ENCODE measurements around the gene USP7.

The USP7 gene

DNA sequence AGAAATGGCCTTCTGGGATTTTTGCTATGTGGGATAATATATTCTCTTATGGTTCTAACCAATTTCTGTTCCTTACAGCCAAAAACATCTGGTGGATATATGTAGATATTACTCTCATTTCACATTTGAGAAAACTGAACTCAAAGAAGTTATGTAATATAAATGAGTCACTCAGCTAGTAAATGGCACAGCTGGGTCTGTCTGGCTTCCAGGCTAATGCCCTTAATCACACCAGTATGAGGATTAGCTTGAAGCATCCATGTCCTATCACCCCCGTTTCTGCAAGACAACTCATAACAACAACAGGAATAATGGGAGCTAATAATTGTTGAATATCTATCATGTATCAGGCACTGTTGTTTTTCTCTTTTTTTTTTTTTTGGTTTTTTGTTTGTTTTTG lies 34.4 kb upstream of the USP7 start:
- TF ChIP-seq, protein P1, sequence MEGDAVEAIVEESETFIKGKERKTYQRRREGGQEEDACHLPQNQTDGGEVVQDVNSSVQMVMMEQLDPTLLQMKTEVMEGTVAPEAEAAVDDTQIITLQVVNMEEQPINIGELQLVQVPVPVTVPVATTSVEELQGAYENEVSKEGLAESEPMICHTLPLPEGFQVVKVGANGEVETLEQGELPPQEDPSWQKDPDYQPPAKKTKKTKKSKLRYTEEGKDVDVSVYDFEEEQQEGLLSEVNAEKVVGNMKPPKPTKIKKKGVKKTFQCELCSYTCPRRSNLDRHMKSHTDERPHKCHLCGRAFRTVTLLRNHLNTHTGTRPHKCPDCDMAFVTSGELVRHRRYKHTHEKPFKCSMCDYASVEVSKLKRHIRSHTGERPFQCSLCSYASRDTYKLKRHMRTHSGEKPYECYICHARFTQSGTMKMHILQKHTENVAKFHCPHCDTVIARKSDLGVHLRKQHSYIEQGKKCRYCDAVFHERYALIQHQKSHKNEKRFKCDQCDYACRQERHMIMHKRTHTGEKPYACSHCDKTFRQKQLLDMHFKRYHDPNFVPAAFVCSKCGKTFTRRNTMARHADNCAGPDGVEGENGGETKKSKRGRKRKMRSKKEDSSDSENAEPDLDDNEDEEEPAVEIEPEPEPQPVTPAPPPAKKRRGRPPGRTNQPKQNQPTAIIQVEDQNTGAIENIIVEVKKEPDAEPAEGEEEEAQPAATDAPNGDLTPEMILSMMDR (IDR thresholded peaks at IDR 0.05; ENCODE audit: control extremely low read depth, extremely low read depth, low read depth, missing control alignments), result no peak
- no peak for DNase-seq (ENCODE audit: extremely low spot score)
- POLR2A ChIA-PET, result no interaction called here
- CTCF ChIA-PET, result interaction anchor here (0.8 to 7.0 kb wide), 3 partner anchors 10 to 16 kb away, joined by 3 to 43 read pairs (median 3); no protein-coding TSS in a partner anchor

DNA sequence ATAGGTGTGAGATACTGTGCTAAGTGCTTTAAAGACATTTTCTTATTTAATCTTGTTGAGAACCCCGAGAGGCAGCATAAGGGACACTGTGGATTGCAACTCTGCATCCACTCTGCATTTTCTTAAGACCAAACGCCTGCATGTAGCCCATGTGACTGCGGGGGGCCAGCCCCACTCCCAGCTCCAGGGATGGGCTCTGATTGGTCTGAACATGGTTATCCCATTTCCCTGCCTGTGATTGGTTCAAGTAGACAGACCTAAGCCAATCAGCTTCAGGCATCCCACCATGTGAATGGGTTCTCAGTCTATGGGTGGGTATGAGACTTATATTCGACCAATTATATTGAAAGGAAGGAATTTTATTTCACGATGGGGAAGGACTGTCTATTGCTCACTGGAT lies 33.2 kb upstream of the USP7 start:
- ChIA-PET CTCF (interaction anchor here (7.0 kb wide), 1 partner anchor 12 kb away, joined by 43 read pairs; no protein-coding TSS in a partner anchor), POLR2A (no interaction called here)
- DNase-seq (ENCODE audit: extremely low spot score), result no peak
- TF ChIP-seq, protein P1 (IDR thresholded peaks at IDR 0.05; ENCODE audit: control extremely low read depth, extremely low read depth, low read depth, missing control alignments), result no peak

DNA sequence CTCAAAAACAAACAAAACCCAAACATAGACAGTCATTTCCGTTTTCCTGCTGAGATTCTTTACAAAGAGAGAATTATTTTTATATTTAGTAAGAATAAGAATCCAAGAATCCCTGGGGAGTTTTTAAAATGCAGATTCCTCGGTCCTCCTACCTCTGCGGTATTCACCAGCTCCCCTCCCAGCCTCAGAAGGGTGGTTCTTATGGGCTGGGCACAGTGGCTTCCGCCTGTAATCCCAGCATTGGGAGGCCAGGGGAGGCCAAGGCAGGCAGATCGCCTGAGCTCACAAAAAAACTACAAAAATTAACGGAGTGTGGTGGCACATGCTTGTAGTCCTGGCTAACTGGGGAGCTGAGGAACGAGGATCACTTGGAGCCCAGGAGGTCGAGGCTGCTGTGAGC lies 26.7 kb upstream of the USP7 start:
- TF ChIP-seq, protein P1 (IDR thresholded peaks at IDR 0.05; ENCODE audit: control extremely low read depth, extremely low read depth, low read depth, missing control alignments), result no peak
- POLR2A ChIA-PET, result no interaction called here
- no peak for DNase-seq (ENCODE audit: extremely low spot score)
- CTCF ChIA-PET, result interaction anchor here (3.3 kb wide), 1 partner anchor 18 kb away, joined by 19 read pairs; no protein-coding TSS in a partner anchor

DNA sequence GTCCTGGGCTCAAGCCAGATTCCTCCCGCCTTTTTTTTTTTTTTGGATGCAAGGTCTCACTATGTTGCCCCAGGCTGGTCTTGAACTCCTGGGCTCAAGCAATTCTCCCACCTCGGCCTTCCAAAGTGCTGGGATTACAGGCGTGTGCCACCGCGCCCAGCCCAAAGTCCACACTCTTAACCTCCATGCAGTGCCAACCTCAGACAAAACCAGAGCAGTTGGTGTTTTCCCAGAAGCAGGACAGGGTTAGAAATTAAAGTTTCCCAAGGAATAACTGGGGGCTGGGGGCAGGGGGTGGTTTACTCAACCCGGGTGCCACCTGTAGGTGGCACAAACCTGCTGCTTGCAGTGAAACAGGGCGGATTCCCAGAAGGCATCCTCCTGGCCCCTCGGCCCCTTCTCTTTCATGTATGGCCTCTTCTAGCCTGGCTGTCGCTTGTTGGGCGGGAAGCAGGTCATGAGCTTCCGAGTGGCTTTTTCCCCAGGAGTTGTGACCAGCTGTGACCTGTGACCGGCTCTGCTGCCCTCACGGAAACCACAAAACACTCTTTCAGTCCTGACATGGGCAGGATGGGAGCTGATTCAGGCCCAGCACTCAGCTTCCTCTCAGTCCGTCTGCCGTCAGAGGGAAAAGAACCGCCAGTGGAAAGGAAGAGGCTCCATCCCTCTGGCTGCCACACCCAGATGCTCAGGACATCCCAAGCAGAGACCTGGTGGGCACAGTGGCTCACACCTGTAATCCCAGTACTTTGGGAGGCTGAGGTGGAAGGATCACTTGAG lies 25.6 kb upstream of the USP7 start:
- DNase-seq (ENCODE audit: extremely low spot score), result no peak
- CTCF ChIA-PET, result interaction anchor here (3.3 kb wide), 1 partner anchor 19 kb away, joined by 19 read pairs; no protein-coding TSS in a partner anchor
- POLR2A ChIA-PET, result no interaction called here
- TF ChIP-seq, protein P1 (IDR thresholded peaks at IDR 0.05; ENCODE audit: control extremely low read depth, extremely low read depth, low read depth, missing control alignments), result no peak

DNA sequence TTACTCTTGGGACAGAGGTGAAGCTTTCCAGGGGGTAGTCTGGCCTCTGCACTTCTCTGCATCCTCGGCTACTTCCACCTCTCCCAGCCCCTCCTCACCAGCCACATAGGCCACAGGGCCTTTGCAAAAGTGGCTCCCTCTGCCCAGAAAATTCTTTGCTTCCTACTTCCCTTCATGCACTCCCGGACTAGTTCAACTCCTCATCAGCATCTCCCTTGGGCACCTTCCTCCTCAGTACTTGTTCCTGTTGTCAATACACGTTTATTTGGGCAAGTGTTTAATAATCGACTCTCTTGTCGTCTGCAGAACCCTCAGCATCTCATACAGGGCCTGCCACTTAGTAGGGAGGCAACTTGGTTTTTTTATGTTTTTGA lies 23.1 kb upstream of the USP7 start:
- ChIA-PET CTCF (interaction anchor here (1.5 to 1.7 kb wide), 2 partner anchors 11 to 22 kb away, joined by 3 to 5 read pairs; no protein-coding TSS in a partner anchor), POLR2A (no interaction called here)

DNA sequence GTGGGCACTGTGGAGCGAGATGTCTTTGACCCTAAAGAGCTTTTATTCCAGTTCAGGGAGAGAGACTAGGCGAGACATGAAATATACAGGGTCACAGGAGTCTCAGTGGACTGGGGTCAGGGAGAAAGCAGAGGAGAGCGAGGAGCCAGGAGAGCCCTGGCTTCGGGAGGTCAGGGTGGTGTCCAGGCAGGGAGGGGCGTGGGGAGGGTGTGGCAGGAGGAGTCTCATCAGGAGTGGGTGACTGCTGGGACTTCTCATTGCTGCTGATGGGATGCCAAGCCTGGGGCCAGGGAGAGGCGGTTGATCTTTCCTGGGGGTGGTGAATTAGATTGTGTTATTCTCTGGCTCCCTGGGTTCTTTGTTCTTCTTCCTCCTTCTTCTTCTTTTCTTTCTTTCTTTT lies 22.4 kb upstream of the USP7 start:
- CTCF ChIA-PET, result interaction anchor here (1.7 kb wide), 1 partner anchor 23 kb away, joined by 5 read pairs; no protein-coding TSS in a partner anchor
- DNase-seq (ENCODE audit: extremely low spot score), result no peak
- TF ChIP-seq, protein P1 (IDR thresholded peaks at IDR 0.05; ENCODE audit: control extremely low read depth, extremely low read depth, low read depth, missing control alignments), result no peak
- POLR2A ChIA-PET, result no interaction called here

More for the DNA sequence above, 23.1 kb upstream of the USP7 start:
- no peak for DNase-seq (ENCODE audit: extremely low spot score)
- TF ChIP-seq, protein P1 (IDR thresholded peaks at IDR 0.05; ENCODE audit: control extremely low read depth, extremely low read depth, low read depth, missing control alignments), result no peak

Data from GM10248 (cell line).